Keratinocyte (primary cell): Measurements from ENCODE around the gene PPIL4. TPM values are rescaled to one million over a fixed set of nuclear protein-coding genes. Genes with fewer than 3 reads are reported as not detected.
"Not testable (repeated sequence)": the region's sequence is repeated elsewhere in the genome, so short reads cannot be mapped to it uniquely, and the experiment has no call there.

Source experiments
- DNase-seq: peaks from one replicate; pipeline ENCODE4 v3.0.0-alpha.2; 2011; ENCODE audit warnings: low read depth, missing footprints, low spot score
- FAIRE-seq: peaks from 2 replicates; lab custom pipeline; 2011; peaks lifted over from hg19 to GRCh38; lab: Jason Lieb, UNC
- H2AFZ ChIP-seq: 2 replicates; pipeline ENCODE4 v1.6.0; 2012; ENCODE audit warnings: low read length, control low read depth, inconsistent platforms; ENCODE audit not compliant: control insufficient read depth
- H3K27ac ChIP-seq: 2 replicates; pipeline ENCODE4 v1.5.1; 2011; ENCODE audit warnings: low read length; ENCODE audit not compliant: control insufficient read depth, insufficient read depth
- H3K27me3 ChIP-seq: 3 replicates; pipeline ENCODE4 v1.6.0; 2011; ENCODE audit warnings: low read length; ENCODE audit not compliant: control insufficient read depth, insufficient read depth; ENCODE audit errors: extremely low read depth
- H3K36me3 ChIP-seq, 2 experiments: 2 replicates in 1 of 2; 3 replicates in 1 of 2; pipeline ENCODE4 v1.5.1; 2011; ENCODE audit warnings: low read length in 2 of 2, mild to moderate bottlenecking in 1 of 2; ENCODE audit not compliant: control insufficient read depth in 2 of 2, insufficient read depth in 2 of 2; ENCODE audit errors: extremely low read depth in 1 of 2
- H3K4me1 ChIP-seq: 3 replicates; pipeline ENCODE4 v1.5.1; 2011; ENCODE audit warnings: low read length; ENCODE audit not compliant: control insufficient read depth, insufficient read depth; ENCODE audit errors: extremely low read depth
- H3K4me2 ChIP-seq: 3 replicates; pipeline ENCODE4 v1.6.0; 2011; ENCODE audit warnings: low read depth, low read length; ENCODE audit not compliant: control insufficient read depth, insufficient read depth; ENCODE audit errors: extremely low read depth
- H3K4me3 ChIP-seq, 3 experiments: fragments of 200-600 bp in 1 of 3; sonication (generic) in 1 of 3; 2 replicates in 2 of 3; 3 replicates in 1 of 3; pipeline ENCODE4 v1.5.1; 2011 to 2016; ENCODE audit warnings: low read length in 3 of 3, mild to moderate bottlenecking in 3 of 3, control low read depth in 2 of 3, inconsistent platforms in 1 of 3, low read depth in 1 of 3, mixed read lengths in 1 of 3, mixed run types in 1 of 3, moderate library complexity in 1 of 3; ENCODE audit not compliant: control insufficient read depth in 2 of 3, insufficient read depth in 2 of 3; ENCODE audit errors: extremely low read depth in 1 of 3
- H3K79me2 ChIP-seq: 2 replicates; pipeline ENCODE4 v1.6.0; 2012; ENCODE audit warnings: low read length; ENCODE audit not compliant: control insufficient read depth, insufficient read depth
- H3K9ac ChIP-seq: 3 replicates; pipeline ENCODE4 v1.6.0; 2011; ENCODE audit warnings: low read length; ENCODE audit not compliant: control insufficient read depth, insufficient read depth; ENCODE audit errors: extremely low read depth
- H3K9me1 ChIP-seq: 3 replicates; pipeline ENCODE4 v1.6.0; 2011; ENCODE audit warnings: low read length; ENCODE audit not compliant: control insufficient read depth, insufficient read depth; ENCODE audit errors: extremely low read depth
- H3K9me3 ChIP-seq: 2 replicates; pipeline ENCODE4 v1.5.1; 2012; ENCODE audit warnings: low read depth, low read length; ENCODE audit not compliant: control insufficient read depth
- H4K20me1 ChIP-seq: 3 replicates; pipeline ENCODE4 v1.6.0; 2011; ENCODE audit warnings: low read length; ENCODE audit not compliant: control insufficient read depth, insufficient read depth; ENCODE audit errors: extremely low read depth
- CTCF ChIP-seq, 3 experiments: IDR thresholded peaks in 1 of 3; conservative IDR thresholded peaks in 1 of 3; optimal IDR thresholded peaks in 1 of 3; 2 replicates in 2 of 3; 3 replicates in 1 of 3; pipeline versions ENCODE3 to v1.5.1; 2011; ENCODE audit warnings: low read length in 3 of 3, mild to moderate bottlenecking in 3 of 3, moderate library complexity in 2 of 3, control low read depth in 1 of 3, inconsistent platforms in 1 of 3; ENCODE audit not compliant: insufficient read depth in 2 of 3; ENCODE audit errors: extremely low read depth in 1 of 3
- EZH2 ChIP-seq: IDR thresholded peaks from one replicate; pipeline ENCODE4 v1.6.1; 2012; ENCODE audit warnings: inconsistent platforms, mild to moderate bottlenecking, low read length, moderate library complexity
- dilution Hi-C: fragments of 300-500 bp; cut with MboI; formaldehyde crosslinking; loops from one replicate; pipeline ENCODE4 v1.7.0; 2020; ENCODE audit warnings: low sequenced_read_pairs; ENCODE audit not compliant: extremely low pct_ligation_motif_present
- polyA plus RNA-seq, 5 experiments: library from polyadenylated mRNA; depleted of rRNA in 3 of 5; stranded (reverse) in 3 of 5; stranded (forward) in 1 of 5; unstranded in 1 of 5; fragments of >200 nt; gene quantifications; 1 replicate in 1 of 5; 2 replicates in 3 of 5; 3 replicates in 1 of 5; pipeline versions ENCODE4 v1.2.1 to v1.2.3, GENCODE V29; 2011 to 2012; ENCODE audit warnings: missing spikeins in 2 of 5, low read depth in 1 of 5, low replicate concordance in 1 of 5

The PPIL4 gene
- polyA plus RNA-seq, 1 donor (not counting 4 experiments of a cell fraction or from before 2014, with no cell fraction given) = 14.0 TPM

DNA sequence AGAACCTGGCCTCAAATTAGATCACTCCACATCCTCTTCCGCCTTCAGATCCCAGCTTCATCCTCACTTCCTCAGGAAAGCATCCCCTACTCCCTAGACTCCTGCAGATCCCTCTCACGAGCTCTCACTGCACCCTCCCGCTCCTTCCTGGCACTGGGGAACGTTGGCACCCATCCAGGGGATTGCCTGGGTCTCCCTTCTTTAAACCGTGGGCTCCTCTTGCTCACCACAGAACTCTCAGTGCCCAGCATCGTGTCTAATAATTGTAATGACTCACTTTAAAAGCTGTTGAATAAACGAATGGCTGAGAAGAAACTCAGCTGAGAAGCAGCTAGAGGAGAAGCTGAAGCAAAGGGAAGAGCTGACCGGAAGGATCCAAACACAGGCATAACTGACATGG lies 81.4 kb downstream of the PPIL4 start:
- Histone ChIP-seq H3K4me1 (no peaks in the 10 kb centered on the region), H3K79me2 (no peaks in the 10 kb centered on the region), H3K4me3 (no peak overlapping the region), H3K36me3 (no peaks in the 10 kb centered on the region), H3K9ac (no peak overlapping the region), H3K4me2 (no peak overlapping the region), H3K9me3 (no peaks in the 10 kb centered on the region), H3K27ac (no peak overlapping the region), H4K20me1 (no peaks in the 10 kb centered on the region), H3K27me3 (no peaks in the 10 kb centered on the region), H3K9me1 (no peaks in the 10 kb centered on the region), H2AFZ (no peak overlapping the region)
- FAIRE-seq (no peak), DNase-seq (no peak)
- no peak for TF ChIP-seq EZH2
- no peak for TF ChIP-seq CTCF (optimal IDR thresholded peaks at IDR 0.05 in 1 of 3, IDR thresholded peaks at IDR 0.05 in 1 of 3, conservative IDR thresholded peaks at IDR 0.05 in 1 of 3; ENCODE audit: extremely low read depth in 1 of 3, insufficient read depth in 2 of 3, low read length in 3 of 3)
- dilution Hi-C loops = no loop called here

- no peak for TF ChIP-seq EZH2
- TF ChIP-seq CTCF (optimal IDR thresholded peaks at IDR 0.05 in 1 of 3, IDR thresholded peaks at IDR 0.05 in 1 of 3, conservative IDR thresholded peaks at IDR 0.05 in 1 of 3; ENCODE audit: extremely low read depth in 1 of 3, insufficient read depth in 2 of 3, low read length in 3 of 3) = no peak
- Histone ChIP-seq H3K4me3 (no peak overlapping the region), H4K20me1 (no peaks in the 10 kb centered on the region), H3K27ac (no peak overlapping the region), H3K36me3 (no peaks in the 10 kb centered on the region), H3K9me1 (no peaks in the 10 kb centered on the region), H3K9me3 (no peaks in the 10 kb centered on the region), H3K4me1 (no peaks in the 10 kb centered on the region), H3K79me2 (no peaks in the 10 kb centered on the region), H3K27me3 (no peaks in the 10 kb centered on the region), H2AFZ (no peak overlapping the region), H3K9ac (no peak overlapping the region), H3K4me2 (no peak overlapping the region)
- dilution Hi-C loops = no loop called here
- DNase-seq (no peak), FAIRE-seq (no peak)
Measured at GRCh38 chr6:149463781-149464180, 82.1 kb downstream of the PPIL4 start.

DNA sequence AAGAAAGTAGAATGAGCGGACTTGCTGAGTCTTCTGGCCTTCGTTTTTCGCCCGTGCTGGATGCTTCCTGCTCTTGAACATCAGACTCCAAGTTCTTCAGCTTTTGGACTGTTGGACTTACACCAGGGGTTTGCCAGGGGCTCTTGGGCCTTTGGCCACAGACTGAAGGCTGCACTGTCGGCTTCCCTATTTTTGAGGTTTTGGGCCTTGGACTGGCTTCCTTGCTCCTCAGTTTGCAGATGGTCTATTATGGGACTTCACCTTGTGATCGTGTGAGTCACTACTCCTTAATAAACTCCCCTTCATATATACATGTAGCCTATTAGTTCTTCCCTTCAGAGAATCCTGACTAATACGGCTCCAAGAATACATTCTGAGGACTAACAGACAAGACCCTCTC lies 83.1 kb downstream of the PPIL4 start:
- H3K9ac ChIP-seq, H3K27me3 ChIP-seq, H3K4me2 ChIP-seq, H3K36me3 ChIP-seq, H3K79me2 ChIP-seq, DNase-seq, FAIRE-seq, H3K4me3 ChIP-seq, H4K20me1 ChIP-seq, H3K27ac ChIP-seq, H2AFZ ChIP-seq, H3K9me1 ChIP-seq, H3K9me3 ChIP-seq, dilution Hi-C loops, H3K4me1 ChIP-seq: not testable (repeated sequence)
